Muscle of back (tissue), 11 donors: ENCODE results near the gene TXNDC12. TPM values are rescaled to one million over a fixed set of nuclear protein-coding genes. Genes with fewer than 3 reads are reported as not detected.

Source experiments
- DNase-seq, 3 donors: peaks; one replicate each; pipeline versions ENCODE4 v3.0.0 to v3.0.0-alpha.2; 2013
- polyA plus RNA-seq, 10 donors: library from polyadenylated mRNA; unstranded; fragments of 120-200 nt; gene quantifications; one replicate each; pipeline ENCODE4 v1.2.1, GENCODE V29; 2013; ENCODE audit not compliant: insufficient read length in 10 of 10

The TXNDC12 gene
- polyA plus RNA-seq, 10 donors: 30.4 to 49.3 (median 36.7) TPM

GRCh38 chr1:52003877-52004276 is 51.1 kb downstream of the TXNDC12 start:
- DNase-seq: no peak

- peak; percentile 78 to 86 (median 82) for DNase-seq
These were observed 52.7 kb downstream of the TXNDC12 start for GRCh38 chr1:52002038-52002917.

DNA sequence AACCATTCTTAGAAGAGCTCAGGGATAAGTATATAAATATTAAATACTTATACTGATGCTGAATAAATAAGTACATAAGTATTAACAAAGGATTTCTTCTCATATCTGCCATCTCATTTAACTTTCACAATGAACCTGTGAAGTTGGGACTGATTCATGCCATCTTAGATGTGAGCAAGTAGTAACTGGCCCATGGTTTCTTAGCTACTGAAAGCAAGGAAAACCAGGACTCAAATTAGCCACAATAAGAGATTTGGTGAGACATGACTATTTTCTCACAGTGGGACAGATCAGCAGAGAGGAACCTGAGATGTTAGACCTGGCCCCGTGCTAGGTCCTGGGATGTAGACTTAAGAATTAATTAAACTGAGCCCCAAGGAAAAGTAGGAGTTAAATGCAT is 56.3 kb downstream of the TXNDC12 start:
- DNase-seq: no peak

GRCh38 chr1:51997974-51998382 is 57.0 kb downstream of the TXNDC12 start:
- no peak for DNase-seq

GRCh38 chr1:51990478-51990965 is 64.5 kb downstream of the TXNDC12 start, which contains the start of gene RAB3B:
Gene RAB3B (minus strand): TSS chr1:51990700. CDS start chr1:51977117, 13,583 bp downstream.
- peak in 2 of 3 donors; percentile 16 to 48 for DNase-seq

DNA sequence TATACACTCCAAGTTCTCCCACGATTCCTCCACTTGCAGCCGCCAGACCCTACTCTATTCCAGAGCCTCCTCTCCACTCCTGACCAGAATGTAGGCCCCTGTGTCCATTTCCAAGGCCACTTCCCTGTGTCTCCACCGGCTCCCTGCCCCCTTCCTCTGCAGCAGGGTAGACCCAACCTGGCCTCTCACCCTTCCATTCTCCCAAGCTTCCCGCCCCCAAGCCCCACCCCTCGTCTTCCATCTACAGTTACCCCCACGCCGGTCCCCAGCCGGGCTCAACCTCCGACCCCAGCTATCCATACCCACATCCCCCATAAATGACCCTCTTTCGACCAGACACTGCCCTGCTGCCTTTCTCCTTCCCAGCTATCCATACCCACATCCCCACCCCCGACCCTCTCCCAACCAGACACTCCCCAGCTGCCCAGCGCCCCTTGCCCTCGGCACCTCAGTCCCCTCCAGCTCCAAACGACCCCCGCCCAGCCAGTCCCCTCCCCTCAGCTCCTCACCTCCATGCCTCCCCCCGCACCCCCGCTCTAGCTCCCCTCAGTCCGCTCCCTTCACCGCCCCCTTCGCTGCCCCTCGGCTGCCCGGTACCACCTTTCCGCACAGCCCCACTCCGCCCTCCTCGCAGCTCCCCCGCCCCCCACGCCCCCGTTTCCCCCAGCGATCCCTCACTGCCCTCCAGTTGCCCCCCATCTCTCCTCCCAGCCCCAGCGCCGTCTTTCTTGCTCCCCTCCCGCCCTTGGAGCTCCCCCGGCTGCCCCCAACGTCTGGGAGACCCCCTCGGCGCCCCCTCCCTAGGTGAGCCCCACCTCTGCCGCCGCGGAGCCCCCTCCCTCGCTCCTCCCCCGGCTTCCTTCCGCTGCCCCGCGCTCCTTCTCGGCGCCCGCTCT is 65.2 kb downstream of the TXNDC12 start:
- DNase-seq: no peak

GRCh38 chr1:51988254-51988653 is 66.7 kb downstream of the TXNDC12 start:
- DNase-seq: no peak

GRCh38 chr1:51986718-51987117 is 68.3 kb downstream of the TXNDC12 start:
- no peak for DNase-seq

GRCh38 chr1:51982161-51982560 is 72.8 kb downstream of the TXNDC12 start:
- no peak for DNase-seq

GRCh38 chr1:51981555-51981954 is 73.4 kb downstream of the TXNDC12 start:
- no peak for DNase-seq

GRCh38 chr1:51978099-51978498 is 76.9 kb downstream of the TXNDC12 start:
- no peak for DNase-seq

- DNase-seq: no peak
These were observed 78.0 kb downstream of the TXNDC12 start for GRCh38 chr1:51976846-51977602.

DNA sequence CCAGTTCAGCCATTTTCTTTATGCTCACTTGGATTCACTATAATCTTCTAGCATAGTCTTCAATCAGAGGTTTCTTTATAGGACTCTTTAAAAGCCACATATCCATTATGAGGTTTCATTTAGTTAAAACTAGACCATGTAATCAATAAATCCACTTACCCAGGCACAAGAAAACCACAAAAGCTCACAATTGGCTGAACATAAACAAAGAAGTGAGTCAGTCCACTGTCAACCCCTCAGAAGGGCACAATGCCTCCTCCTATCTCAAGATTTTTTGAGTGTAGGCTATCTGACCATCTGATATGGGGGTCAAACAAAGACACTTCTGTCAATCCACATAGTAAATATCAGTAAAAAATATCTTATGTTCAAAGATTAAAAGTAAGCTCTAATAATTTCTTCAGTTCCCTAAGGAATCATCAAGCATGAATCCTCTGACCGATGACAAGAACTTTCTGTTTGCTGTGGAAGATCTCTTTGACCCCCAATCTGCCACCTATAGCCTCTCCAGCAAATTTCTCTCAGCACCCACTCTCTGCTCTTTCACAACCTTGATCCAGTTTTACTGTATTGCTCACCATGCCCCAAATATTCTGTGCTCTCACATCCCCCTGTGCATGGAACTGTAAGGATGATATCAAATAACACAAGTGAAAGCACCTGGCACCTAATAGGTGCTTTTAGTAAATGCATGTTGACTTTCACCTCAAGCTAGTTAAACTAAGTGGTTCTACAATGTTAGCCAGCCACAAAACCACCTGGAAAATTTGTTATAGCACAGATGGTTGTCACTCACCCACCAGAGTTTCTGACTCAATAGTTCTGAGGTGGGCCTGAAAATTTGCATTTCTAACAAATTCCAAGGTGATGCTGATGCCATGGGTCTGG is 81.2 kb downstream of the TXNDC12 start:
- DNase-seq: no peak

Other genes starting within 250 kb of the TXNDC12 start
- 100 to 1,000 TPM in 9 of 10 donors, 10 to 100 TPM in 1; 99.2 to 173 (median 130) TPM for gene NRDC, start 176.5 kb downstream of the TXNDC12 start, polyA plus RNA-seq
- gene RAB3B, start 64.5 kb downstream of the TXNDC12 start, polyA plus RNA-seq: under 1 TPM; 0.20 to 0.32 (median 0.23) TPM
- gene KTI12, start 21.4 kb downstream of the TXNDC12 start, polyA plus RNA-seq: 1 to 10 TPM; 2.4 to 3.9 (median 3.2) TPM
- 10 to 100 TPM; 64.5 to 84.7 (median 75.4) TPM for gene BTF3L4, start 1.1 kb upstream of the TXNDC12 start, polyA plus RNA-seq
- gene ZFYVE9, start 86.9 kb upstream of the TXNDC12 start, polyA plus RNA-seq: 10 to 100 TPM; 17.4 to 23.0 (median 21.3) TPM